Natural killer cell (primary cell): ENCODE data around the gene TRHDE. TPM values are rescaled to one million over a fixed set of nuclear protein-coding genes. Genes with fewer than 3 reads are reported as not detected.

Experiments used
- ATAC-seq, 3 donors: fragments of 150-1000 bp in 2 of 3; fragments of 200-7000 bp in 1 of 3; cut with Tn5 transposase; 1 replicate in 1 of 3; 2 replicates in 2 of 3; pipeline ENCODE4 v1.10.0; 2021; ENCODE audit warnings: mild to moderate bottlenecking in 2 of 3, moderate library complexity in 2 of 3
- DNase-seq, 2 donors: peaks; one replicate each; pipeline versions ENCODE4 v3.0.0 to v3.0.0-alpha.2; 2013 to 2021; ENCODE audit warnings: mixed read lengths in 1 of 2
- H3K27ac ChIP-seq: one replicate; pipeline ENCODE4 v1.5.1; 2013; ENCODE audit warnings: mild to moderate bottlenecking, low read length
- H3K27me3 ChIP-seq: one replicate; pipeline ENCODE4 v1.6.1; 2013; ENCODE audit warnings: low read length; ENCODE audit not compliant: control insufficient read depth, insufficient read depth
- H3K36me3 ChIP-seq: one replicate; pipeline ENCODE4 v1.6.1; 2013; ENCODE audit warnings: low read length; ENCODE audit not compliant: control insufficient read depth, insufficient read depth
- H3K4me1 ChIP-seq: one replicate; pipeline ENCODE4 v1.6.1; 2013; ENCODE audit warnings: low read length; ENCODE audit not compliant: control insufficient read depth, insufficient read depth
- H3K4me3 ChIP-seq: one replicate; pipeline ENCODE4 v1.5.1; 2013; ENCODE audit warnings: low read length
- H3K9me3 ChIP-seq: one replicate; pipeline ENCODE4 v1.6.1; 2013; ENCODE audit warnings: low read length; ENCODE audit not compliant: control insufficient read depth, insufficient read depth
- H3K27ac Mint-ChIP-seq, 2 donors: one replicate each; pipeline ENCODE4 v1.8.0; 2022; ENCODE audit warnings: mild to moderate bottlenecking in 2 of 2, mixed read lengths in 2 of 2, moderate library complexity in 1 of 2
- H3K27me3 Mint-ChIP-seq, 2 donors: one replicate each; pipeline ENCODE4 v1.8.0; 2022; ENCODE audit warnings: low read depth in 2 of 2, mixed read lengths in 2 of 2
- H3K36me3 Mint-ChIP-seq: one replicate; pipeline ENCODE4 v1.8.0; 2022; ENCODE audit warnings: mixed read lengths
- H3K4me1 Mint-ChIP-seq, 2 donors: one replicate each; pipeline ENCODE4 v1.8.0; 2022; ENCODE audit warnings: mixed read lengths in 2 of 2
- H3K4me3 Mint-ChIP-seq: one replicate; pipeline ENCODE4 v1.8.0; 2022; ENCODE audit warnings: mild to moderate bottlenecking, moderate library complexity, mixed read lengths
- H3K9me3 Mint-ChIP-seq, 2 donors: one replicate each; pipeline ENCODE4 v1.8.0; 2022; ENCODE audit warnings: mixed read lengths in 2 of 2
- CTCF ChIP-seq: fragments of 200-600 bp; IDR thresholded peaks from one replicate; pipeline ENCODE4 v1.8.0; 2022; ENCODE audit warnings: antibody characterized with exemption
- WGBS: methylation state at CpG from one replicate; pipeline ENCODE4 v1.1.7; 2013; ENCODE audit warnings: missing lambda C conversion rate; ENCODE audit not compliant: insufficient coverage; 5-methylcytosine and 5-hydroxymethylcytosine counted together
- intact Hi-C: fragments of 100-400 bp; cut with micrococcal nuclease; formaldehyde crosslinking; loops from one replicate; pipeline ENCODE4 v1.14.2; 2022
- total RNA-seq, 4 donors: library from RNA; stranded (reverse); fragments of 120-200 nt in 1 of 4; gene quantifications; one replicate each; pipeline versions ENCODE4 v1.2.3 to v1.2.4, GENCODE V29; 2013 to 2022

Gene TRHDE
- total RNA-seq, 3 donors from 2014 or later (not counting 1 experiment from before 2014, with no cell fraction given), result 0.33 TPM; not detected in 2

GRCh38 chr12:72679147-72679757 is 407.1 kb downstream of the TRHDE start:
- intact Hi-C loops, result no loop called here
- 78% methylated on average over 2 of the region's 2 CpGs for WGBS

GRCh38 chr12:72681028-72681427 is 408.9 kb downstream of the TRHDE start:
- H3K4me1 Mint-ChIP-seq, result peaks cover 6 to 7% of the 10 kb centered on the region in 2 donors
- DNase-seq (no peak), ATAC-seq (no peak)
- intact Hi-C loops, result no loop called here
- no peaks in the 10 kb centered on the region for H3K27me3 Mint-ChIP-seq
- Histone ChIP-seq H3K27ac (no peak overlapping the region), H3K4me3 (no peak overlapping the region), H3K9me3 (no peaks in the 10 kb centered on the region), H3K4me1 (peaks cover 4% of the 10 kb centered on the region), H3K36me3 (no peaks in the 10 kb centered on the region), H3K27me3 (no peaks in the 10 kb centered on the region)
- TF ChIP-seq CTCF, result no peak
- no peak overlapping the region for H3K27ac Mint-ChIP-seq
- peaks cover 10% of the 10 kb centered on the region for H3K36me3 Mint-ChIP-seq
- no peak overlapping the region for H3K4me3 Mint-ChIP-seq
- H3K9me3 Mint-ChIP-seq, result peaks cover 9 to 12% of the 10 kb centered on the region in 2 donors

More at GRCh38 chr12:72679147-72679757, 407.1 kb downstream of the TRHDE start:
- H3K4me1 ChIP-seq, result peaks cover 4% of the 10 kb centered on the region
- Mint-ChIP-seq H3K9me3 (peaks cover 12 to 14% of the 10 kb centered on the region in 2 donors), H3K27ac (no peak overlapping the region), H3K27me3 (no peaks in the 10 kb centered on the region), H3K4me1 (peaks cover 7 to 11% of the 10 kb centered on the region in 2 donors), H3K36me3 (peaks cover 10% of the 10 kb centered on the region), H3K4me3 (no peak overlapping the region)
- TF ChIP-seq CTCF, result no peak
- no peak overlapping the region for H3K4me3 ChIP-seq
- no peaks in the 10 kb centered on the region for H3K27me3 ChIP-seq
- ATAC-seq (no peak), DNase-seq (no peak)
- H3K36me3 ChIP-seq, result no peaks in the 10 kb centered on the region
- no peak overlapping the region for H3K27ac ChIP-seq
- H3K9me3 ChIP-seq, result no peaks in the 10 kb centered on the region

- no peak for ATAC-seq
- H3K9me3 Mint-ChIP-seq, result peaks cover 13 to 14% of the 10 kb centered on the region in 2 donors
- no peak overlapping the region for H3K27ac Mint-ChIP-seq
- H3K27me3 Mint-ChIP-seq, result no peaks in the 10 kb centered on the region
- Histone ChIP-seq H3K4me1 (no peaks in the 10 kb centered on the region), H3K27ac (no peak overlapping the region), H3K9me3 (no peaks in the 10 kb centered on the region), H3K27me3 (no peaks in the 10 kb centered on the region), H3K4me3 (no peak overlapping the region), H3K36me3 (no peaks in the 10 kb centered on the region)
- intact Hi-C loops, result no loop called here
- no peak overlapping the region for H3K4me3 Mint-ChIP-seq
- WGBS, result 100% methylated on average over 1 of the region's 4 CpGs
- peaks cover 10% of the 10 kb centered on the region for H3K36me3 Mint-ChIP-seq
- no peak for TF ChIP-seq CTCF
- no peaks in the 10 kb centered on the region for H3K4me1 Mint-ChIP-seq
- DNase-seq, result no peak
Measured at GRCh38 chr12:72684491-72684890, 412.3 kb downstream of the TRHDE start.

- no peaks in the 10 kb centered on the region for H3K27me3 ChIP-seq
- WGBS, result no CpG with 5 or more reads among the region's 2 CpGs
- no peak overlapping the region for H3K4me3 Mint-ChIP-seq
- H3K36me3 ChIP-seq, result no peaks in the 10 kb centered on the region
- intact Hi-C loops, result no loop called here
- ATAC-seq, result no peak
- no peak for DNase-seq
- H3K36me3 Mint-ChIP-seq, result no peaks in the 10 kb centered on the region
- TF ChIP-seq CTCF, result no peak
- no peak overlapping the region for H3K27ac ChIP-seq
- H3K4me1 Mint-ChIP-seq, result no peaks in the 10 kb centered on the region
- no peaks in the 10 kb centered on the region for H3K9me3 ChIP-seq
- H3K9me3 Mint-ChIP-seq, result peaks cover 4 to 11% of the 10 kb centered on the region in 2 donors
- no peaks in the 10 kb centered on the region for H3K27me3 Mint-ChIP-seq
- no peak overlapping the region for H3K4me3 ChIP-seq
- no peaks in the 10 kb centered on the region for H3K4me1 ChIP-seq
- H3K27ac Mint-ChIP-seq, result no peak overlapping the region
Measured at GRCh38 chr12:72692338-72692737, 420.2 kb downstream of the TRHDE start.
